ENCODE results near the gene RDH11.

DNA sequence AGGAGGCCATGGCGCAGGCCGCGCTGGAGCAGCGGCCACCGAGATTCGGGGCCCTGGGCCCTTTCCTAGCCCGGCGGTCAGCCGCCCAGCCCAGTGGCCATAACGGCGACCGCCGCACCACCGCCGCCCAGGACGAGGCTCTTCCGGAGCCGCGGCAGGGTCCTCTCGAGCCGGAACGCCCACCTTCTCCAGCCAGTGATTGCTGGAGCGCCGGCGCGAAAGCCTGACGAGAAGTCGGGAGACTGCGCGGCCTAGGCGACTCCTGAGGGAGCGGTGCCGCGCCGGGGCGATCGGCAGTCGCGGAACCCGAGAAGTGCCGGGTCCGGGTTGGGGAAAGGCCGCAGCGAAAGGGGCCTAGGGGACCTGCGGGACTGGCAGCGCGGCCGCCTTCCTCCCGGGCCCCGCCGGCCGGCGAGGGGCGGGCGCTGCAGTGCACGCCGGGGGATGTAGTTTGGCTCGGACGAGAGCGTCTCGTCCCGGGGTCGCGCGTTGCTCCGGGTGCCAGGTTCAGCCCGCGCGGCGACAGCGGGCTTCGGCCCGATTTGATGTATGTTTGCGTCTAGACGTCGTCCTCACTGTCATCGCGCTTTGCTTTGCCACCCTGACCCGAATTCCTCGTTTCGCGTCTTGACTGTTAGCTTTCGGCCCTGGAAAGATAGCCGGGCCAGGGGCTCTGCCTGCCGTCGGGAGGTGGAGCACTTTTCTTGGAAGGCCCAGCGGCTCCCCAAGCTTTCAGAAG is 20.9 kb downstream of the RDH11 start, which contains the start of gene VTI1B:
- TF ChIP-seq CTCF (conservative IDR thresholded peaks at IDR 0.05; ENCODE audit: low read length), result no peak; the same call in 1 of the 2 replicates
- TF ChIP-seq EZH2phosphoT487 (IDR thresholded peaks at IDR 0.05; ENCODE audit: borderline replicate concordance, low read depth, low read length), result no peak

Data from OCI-LY7 (cell line).